Endometrium (tissue), 2 donors: Measurements from ENCODE around the gene MAGEA3.
"Not testable (repeated sequence)": the region's sequence is repeated elsewhere in the genome, so short reads cannot be mapped to it uniquely, and the experiment has no call there.

Source experiments
- FAIRE-seq: peaks from 2 replicates; lab custom pipeline; 2012; peaks lifted over from hg19 to GRCh38; lab: Jason Lieb, UNC
- donor health status: control.
- donor health status: control.

MAGEA3 gene

DNA sequence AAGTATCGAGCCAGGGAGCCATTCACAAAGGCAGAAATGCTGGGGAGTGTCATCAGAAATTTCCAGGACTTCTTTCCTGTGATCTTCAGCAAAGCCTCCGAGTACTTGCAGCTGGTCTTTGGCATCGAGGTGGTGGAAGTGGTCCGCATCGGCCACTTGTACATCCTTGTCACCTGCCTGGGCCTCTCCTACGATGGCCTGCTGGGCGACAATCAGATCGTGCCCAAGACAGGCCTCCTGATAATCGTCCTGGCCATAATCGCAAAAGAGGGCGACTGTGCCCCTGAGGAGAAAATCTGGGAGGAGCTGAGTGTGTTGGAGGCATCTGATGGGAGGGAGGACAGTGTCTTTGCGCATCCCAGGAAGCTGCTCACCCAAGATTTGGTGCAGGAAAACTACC is 37.9 kb downstream of the MAGEA3 start:
- FAIRE-seq = not testable (repeated sequence)

DNA sequence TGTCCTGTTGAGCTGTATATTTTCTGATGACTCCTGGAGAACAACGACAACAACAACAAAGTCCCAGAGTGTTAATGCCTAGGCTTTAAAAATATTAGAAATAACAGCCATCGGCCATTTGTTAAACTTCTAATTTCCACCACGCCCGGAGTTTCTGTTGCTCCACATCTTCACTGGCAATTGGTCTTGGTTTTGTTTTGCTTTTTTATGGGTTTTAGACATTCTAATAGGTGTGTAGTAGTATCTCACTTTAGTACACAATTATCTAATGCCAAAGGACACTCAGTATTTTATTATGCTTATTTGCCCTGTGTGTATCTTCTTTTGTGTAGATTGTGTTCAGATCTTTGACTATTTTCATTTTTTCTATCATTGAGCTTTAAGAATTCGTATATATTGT is 40.0 kb downstream of the MAGEA3 start:
- no peak for FAIRE-seq
